Common myeloid progenitor, CD34-positive (primary cell): ENCODE measurements around the gene MRGPRG.

ENCODE experiments used
- CTCF ChIA-PET: fragments of 350-600 bp; sonication (Branson Sonifier 250); formaldehyde crosslinking; loops from one replicate; lab custom pipeline; 2021; ENCODE audit warnings: antibody characterized with exemption; lab: Charles Lee
- POLR2A ChIA-PET: fragments of 350-600 bp; sonication (Branson Sonifier 250); formaldehyde crosslinking; loops from one replicate; lab custom pipeline; 2021; ENCODE audit warnings: antibody characterized with exemption; lab: Charles Lee
- DNase-seq, 3 donors: peaks; one replicate each; pipeline versions ENCODE4 v3.0.0 to v3.0.0-alpha.2; 2013
- H3K27ac ChIP-seq, 2 experiments: 1 replicate in 1 of 2; 2 replicates in 1 of 2; pipeline ENCODE4 v1.7.0; 2013; ENCODE audit warnings: inconsistent platforms in 2 of 2, low read length in 2 of 2, mild to moderate bottlenecking in 2 of 2, low read depth in 1 of 2, moderate library complexity in 1 of 2; ENCODE audit not compliant: severe bottlenecking in 2 of 2, insufficient read depth in 1 of 2, poor library complexity in 1 of 2
- H3K27me3 ChIP-seq, 5 experiments: replicated peaks in 2 of 5; 1 replicate in 3 of 5; 2 replicates in 2 of 5; pipeline versions ENCODE4 v1.6.1 to v1.7.0; 2013; ENCODE audit warnings: low read length in 4 of 5, mild to moderate bottlenecking in 2 of 5, moderate library complexity in 2 of 5, inconsistent platforms in 1 of 5; ENCODE audit not compliant: insufficient read depth in 5 of 5, control insufficient read depth in 4 of 5
- H3K36me3 ChIP-seq, 4 experiments: 1 replicate in 2 of 4; 2 replicates in 2 of 4; pipeline versions ENCODE4 v1.6.1 to v1.7.0; 2013; ENCODE audit warnings: low read length in 3 of 4, control low read depth in 1 of 4, mild to moderate bottlenecking in 1 of 4; ENCODE audit not compliant: control insufficient read depth in 4 of 4, insufficient read depth in 4 of 4
- H3K4me1 ChIP-seq, 4 experiments: 1 replicate in 3 of 4; 2 replicates in 1 of 4; pipeline versions ENCODE4 v1.6.1 to v1.7.1; 2013; ENCODE audit warnings: low read length in 3 of 4, mild to moderate bottlenecking in 3 of 4, control low read depth in 1 of 4, inconsistent platforms in 1 of 4, moderate library complexity in 1 of 4; ENCODE audit not compliant: control insufficient read depth in 4 of 4, insufficient read depth in 4 of 4; ENCODE audit errors: control extremely low read depth in 1 of 4
- H3K4me3 ChIP-seq, 7 experiments: 1 replicate in 4 of 7; 2 replicates in 3 of 7; pipeline versions ENCODE4 v1.5.1 to v1.7.0; 2013; ENCODE audit warnings: mild to moderate bottlenecking in 7 of 7, low read length in 6 of 7, moderate library complexity in 6 of 7, inconsistent platforms in 2 of 7, low read depth in 2 of 7, control low read depth in 1 of 7; ENCODE audit not compliant: insufficient read depth in 4 of 7, control insufficient read depth in 1 of 7; ENCODE audit errors: extremely low read depth in 1 of 7
- H3K9me3 ChIP-seq, 5 experiments: 1 replicate in 4 of 5; 2 replicates in 1 of 5; pipeline versions ENCODE4 v1.6.1 to v1.7.1; 2013; ENCODE audit warnings: low read length in 4 of 5, mild to moderate bottlenecking in 2 of 5, inconsistent platforms in 1 of 5, low read depth in 1 of 5, moderate library complexity in 1 of 5; ENCODE audit not compliant: control insufficient read depth in 4 of 5, insufficient read depth in 2 of 5; ENCODE audit errors: control extremely low read depth in 1 of 5
- WGBS: methylation state at CpG from one replicate; pipeline ENCODE4 v1.1.5; 2013; ENCODE audit not compliant: insufficient coverage; 5-methylcytosine and 5-hydroxymethylcytosine counted together

Gene MRGPRG

GRCh38 chr11:3206922-3207204 is 11.8 kb downstream of the MRGPRG start:
- H3K4me1 ChIP-seq, result peaks cover 0 to 16% (median 13%) of the 10 kb centered on the region in 4 experiments
- no peak overlapping the region for H3K4me3 ChIP-seq
- H3K27me3 ChIP-seq, result peaks cover 0 to 34% (median 11%) of the 10 kb centered on the region in 5 experiments
- POLR2A ChIA-PET, result no interaction called here
- no peaks in the 10 kb centered on the region for H3K36me3 ChIP-seq
- DNase-seq, result no peak
- CTCF ChIA-PET, result interaction anchor here (0.7 to 1.0 kb wide), 2 partner anchors 44 to 71 kb away, joined by 3 read pairs; no protein-coding TSS in a partner anchor
- peaks cover 0 to 10% (median 3%) of the 10 kb centered on the region in 5 experiments for H3K9me3 ChIP-seq
- H3K27ac ChIP-seq, result no peak overlapping the region
- 100% methylated on average over 1 of the region's 1 CpG for WGBS

- ChIA-PET POLR2A (no interaction called here), CTCF (interaction anchor here (0.7 to 1.7 kb wide), 3 partner anchors 37 to 70 kb away, joined by 3 to 4 read pairs (median 3); no protein-coding TSS in a partner anchor)
- Histone ChIP-seq H3K27me3 (peaks cover 0 to 39% (median 11%) of the 10 kb centered on the region in 5 experiments), H3K9me3 (peaks cover 0 to 6% (median 0%) of the 10 kb centered on the region in 5 experiments), H3K4me3 (no peak overlapping the region), H3K36me3 (no peaks in the 10 kb centered on the region), H3K27ac (no peak overlapping the region), H3K4me1 (peaks cover 0 to 16% (median 13%) of the 10 kb centered on the region in 4 experiments)
- WGBS, result 91% methylated on average over 6 of the region's 8 CpGs
- DNase-seq, result no peak
Measured at GRCh38 chr11:3206156-3206921, 12.3 kb downstream of the MRGPRG start.

GRCh38 chr11:3205261-3206155 is 13.1 kb downstream of the MRGPRG start:
- Histone ChIP-seq H3K36me3 (no peaks in the 10 kb centered on the region), H3K4me1 (peaks cover 0 to 16% (median 13%) of the 10 kb centered on the region in 4 experiments), H3K9me3 (peaks cover 0 to 2% (median 0%) of the 10 kb centered on the region in 5 experiments), H3K27ac (no peak overlapping the region), H3K4me3 (no peak overlapping the region), H3K27me3 (peaks cover 0 to 47% (median 11%) of the 10 kb centered on the region in 5 experiments)
- WGBS, result 84% methylated on average over 15 of the region's 16 CpGs
- no peak for DNase-seq
- ChIA-PET CTCF (interaction anchor here (1.3 to 1.8 kb wide), 4 partner anchors 10 to 95 kb away, joined by 3 to 10 read pairs (median 4); no protein-coding TSS in a partner anchor), POLR2A (no interaction called here)

GRCh38 chr11:3204141-3205015 is 14.2 kb downstream of the MRGPRG start:
- Histone ChIP-seq H3K27me3 (peaks cover 0 to 48% (median 11%) of the 10 kb centered on the region in 5 experiments), H3K4me1 (peaks cover 0 to 16% (median 13%) of the 10 kb centered on the region in 4 experiments), H3K9me3 (no peaks in the 10 kb centered on the region), H3K27ac (no peak overlapping the region), H3K4me3 (no peak overlapping the region), H3K36me3 (no peaks in the 10 kb centered on the region)
- ChIA-PET CTCF (interaction anchor here (1.3 to 1.8 kb wide), 5 partner anchors 9 to 94 kb away, joined by 3 to 10 read pairs (median 3); no protein-coding TSS in a partner anchor), POLR2A (no interaction called here)
- 95% methylated on average over 21 of the region's 24 CpGs for WGBS
- DNase-seq, result no peak

GRCh38 chr11:3203221-3204043 is 15.2 kb downstream of the MRGPRG start:
- WGBS, result 3% methylated on average over 32 of the region's 51 CpGs
- peak in 2 of 3 donors; percentile 40 to 50 for DNase-seq
- Histone ChIP-seq H3K36me3 (no peaks in the 10 kb centered on the region), H3K27me3 (peaks cover 0 to 48% (median 11%) of the 10 kb centered on the region in 5 experiments), H3K27ac (no peak overlapping the region), H3K9me3 (no peaks in the 10 kb centered on the region), H3K4me3 (peak overlapping the region in 3 of 7 experiments; percentile 9 to 33 (median 19)), H3K4me1 (peaks cover 0 to 16% (median 13%) of the 10 kb centered on the region in 4 experiments)
- ChIA-PET CTCF (interaction anchor here (1.4 kb wide), 1 partner anchor 13 kb away, joined by 3 read pairs; no protein-coding TSS in a partner anchor), POLR2A (interaction anchor here (0.9 kb wide), 1 partner anchor 20 kb away, joined by 3 read pairs; no protein-coding TSS in a partner anchor)
